ENCODE results near the gene NUDT17. TPM values are rescaled to one million over a fixed set of nuclear protein-coding genes. Genes with fewer than 3 reads are reported as not detected.

Gene NUDT17
- total and polyA plus RNA-seq, 7 donors: 1.4 to 2.9 (median 1.8) TPM

DNA sequence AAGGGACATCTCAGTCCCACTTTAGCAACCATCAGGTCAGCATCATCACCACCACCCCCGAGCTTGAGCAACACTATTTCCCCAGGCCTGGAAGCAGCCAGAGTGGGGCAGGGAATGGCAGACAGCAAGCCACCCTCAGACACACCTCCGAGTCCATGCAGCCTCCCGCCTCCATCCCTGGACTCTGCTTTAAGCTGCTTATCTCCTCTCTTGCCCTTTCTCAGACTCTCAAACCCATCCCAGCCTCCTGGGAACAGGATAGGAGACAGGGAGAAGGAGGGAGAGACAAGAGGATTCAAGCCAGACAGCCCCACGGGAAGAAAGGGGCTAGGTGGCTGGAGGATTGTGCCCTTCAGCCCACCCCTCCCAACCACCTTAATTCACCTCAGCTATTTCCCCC is 11.7 kb downstream of the NUDT17 start:
- 76 to 78% (median 77%) methylated on average over 3 to 4 of the region's 4 CpGs for WGBS, 3 donors
- peaks cover 5% of the 10 kb centered on the region for H3K4me1 ChIP-seq
- intact Hi-C loops (cut with DNase I): loop anchor here in 1 of 2 donors (5.0 kb wide), 1 partner anchor 105 kb away; the partner anchor contains the start of genes ANKRD34A and POLR3GL
- no peak overlapping the region for H3K27ac ChIP-seq
- peaks cover 5 to 50% of the 10 kb centered on the region in 2 donors for H3K36me3 ChIP-seq (ENCODE audit: insufficient read depth in 1 of 2, low read depth in 1 of 2)
- DNase-seq (no peak), ATAC-seq (no peak)
- no peaks in the 10 kb centered on the region for H3K9me3 ChIP-seq
- no peaks in the 10 kb centered on the region for H3K27me3 ChIP-seq (ENCODE audit: insufficient read depth in 3 of 3, low read length in 2 of 3)
- TF ChIP-seq, protein P1, sequence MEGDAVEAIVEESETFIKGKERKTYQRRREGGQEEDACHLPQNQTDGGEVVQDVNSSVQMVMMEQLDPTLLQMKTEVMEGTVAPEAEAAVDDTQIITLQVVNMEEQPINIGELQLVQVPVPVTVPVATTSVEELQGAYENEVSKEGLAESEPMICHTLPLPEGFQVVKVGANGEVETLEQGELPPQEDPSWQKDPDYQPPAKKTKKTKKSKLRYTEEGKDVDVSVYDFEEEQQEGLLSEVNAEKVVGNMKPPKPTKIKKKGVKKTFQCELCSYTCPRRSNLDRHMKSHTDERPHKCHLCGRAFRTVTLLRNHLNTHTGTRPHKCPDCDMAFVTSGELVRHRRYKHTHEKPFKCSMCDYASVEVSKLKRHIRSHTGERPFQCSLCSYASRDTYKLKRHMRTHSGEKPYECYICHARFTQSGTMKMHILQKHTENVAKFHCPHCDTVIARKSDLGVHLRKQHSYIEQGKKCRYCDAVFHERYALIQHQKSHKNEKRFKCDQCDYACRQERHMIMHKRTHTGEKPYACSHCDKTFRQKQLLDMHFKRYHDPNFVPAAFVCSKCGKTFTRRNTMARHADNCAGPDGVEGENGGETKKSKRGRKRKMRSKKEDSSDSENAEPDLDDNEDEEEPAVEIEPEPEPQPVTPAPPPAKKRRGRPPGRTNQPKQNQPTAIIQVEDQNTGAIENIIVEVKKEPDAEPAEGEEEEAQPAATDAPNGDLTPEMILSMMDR (IDR thresholded peaks at IDR 0.05): no peak
- peak overlapping the region; percentile 81 for H3K4me3 ChIP-seq

DNA sequence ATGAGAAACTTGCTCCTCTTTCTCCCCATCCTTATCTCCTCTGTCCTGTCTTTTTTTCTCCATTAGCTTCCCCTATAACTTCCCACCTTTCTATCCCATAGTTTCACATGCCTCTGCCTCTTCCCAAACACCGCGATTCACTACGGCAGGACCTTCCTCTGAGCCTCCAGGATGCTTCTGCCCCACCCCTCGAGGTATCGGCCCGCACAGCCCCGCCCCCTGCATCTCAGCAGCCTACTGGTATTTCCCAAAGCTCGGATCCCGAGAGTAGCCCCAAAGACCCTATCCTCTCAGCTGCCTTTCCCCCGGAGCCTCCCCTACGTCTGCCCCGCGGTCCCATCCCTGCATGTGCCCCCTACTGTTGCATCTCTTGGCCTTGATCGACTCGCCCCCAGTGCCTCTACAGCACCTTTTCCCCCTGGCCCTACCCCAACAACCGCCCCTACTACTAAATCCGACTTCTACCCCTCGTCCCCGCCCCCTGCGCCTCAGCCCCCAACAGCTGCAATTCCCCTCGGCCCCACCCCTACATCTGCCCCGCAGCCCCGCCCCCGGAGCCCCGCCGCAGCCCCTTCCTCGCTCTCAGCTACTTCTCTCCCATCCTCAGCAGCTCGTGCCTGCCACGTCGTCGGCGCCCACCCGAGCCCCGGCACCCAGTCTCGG is 12.9 kb downstream of the NUDT17 start:
- 0 to 1% (median 1%) methylated on average over 25 to 35 of the region's 35 CpGs for WGBS, 3 donors

DNA sequence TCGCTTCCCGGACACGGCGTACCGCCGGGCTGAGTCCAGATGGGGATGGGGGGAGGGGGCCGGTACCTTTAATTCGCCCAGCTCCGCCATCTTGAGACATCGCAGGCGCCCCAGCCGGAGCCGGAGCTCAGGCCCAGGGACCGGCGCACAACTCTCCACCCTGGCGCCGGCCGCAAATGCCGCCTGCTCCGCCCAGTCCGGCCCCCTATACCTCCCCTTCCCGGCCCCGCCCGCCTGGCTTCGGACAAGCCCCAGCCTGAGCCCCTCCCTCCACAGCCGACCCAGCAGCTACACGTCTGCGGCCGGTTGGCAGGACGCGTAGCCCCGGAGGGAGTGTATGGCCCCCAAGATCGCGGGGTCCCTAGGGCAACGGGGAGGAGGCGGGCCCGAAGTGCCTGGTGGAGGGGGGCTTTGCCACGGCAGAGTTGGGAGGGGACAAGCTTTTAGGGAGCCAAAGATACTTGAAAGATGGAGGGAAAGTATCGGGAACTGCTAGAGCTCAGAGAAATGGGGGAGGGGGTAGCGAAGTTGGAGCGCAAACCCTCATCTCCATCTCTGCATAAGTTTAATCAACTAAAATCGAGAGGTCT is 13.6 kb downstream of the NUDT17 start, which contains the start of gene PIAS3:
PIAS3 (minus strand) TSS at position 181 of the 590 bp plus-strand sequence; CDS start at position 90, 91 bp downstream.
- no peaks in the 10 kb centered on the region for H3K27me3 ChIP-seq (ENCODE audit: insufficient read depth in 3 of 3, low read length in 2 of 3)
- ATAC-seq (peak; percentile 92 to 95 (median 94)), DNase-seq (peak; percentile 97 to 98)
- H3K36me3 ChIP-seq (ENCODE audit: insufficient read depth in 1 of 2, low read depth in 1 of 2): peaks cover 5 to 32% of the 10 kb centered on the region in 2 donors
- WGBS, 3 donors: 0% methylated on average over 29 to 42 of the region's 42 CpGs
- TF ChIP-seq, protein P1 (IDR thresholded peaks at IDR 0.05): no peak
- no peaks in the 10 kb centered on the region for H3K9me3 ChIP-seq
- peaks cover 5% of the 10 kb centered on the region for H3K4me1 ChIP-seq
- H3K27ac ChIP-seq: peak within 1 kb of the TSS; percentile 88
- intact Hi-C loops (cut with DNase I): loop anchor here in 1 of 2 donors (5.0 kb wide), 1 partner anchor 103 kb away; the partner anchor contains the start of genes ANKRD34A and POLR3GL
- peak within 1 kb of the TSS; percentile 81 for H3K4me3 ChIP-seq

More for the DNA sequence above, 12.9 kb downstream of the NUDT17 start:
- H3K4me3 ChIP-seq: peak overlapping the region; percentile 81
- peak in 1 of 2 donors; percentile 67 for DNase-seq
- H3K4me1 ChIP-seq: peaks cover 5% of the 10 kb centered on the region
- peak; percentile 5 to 32 (median 17) for ATAC-seq
- H3K27ac ChIP-seq: peak overlapping the region; percentile 88
- peaks cover 5 to 38% of the 10 kb centered on the region in 2 donors for H3K36me3 ChIP-seq (ENCODE audit: insufficient read depth in 1 of 2, low read depth in 1 of 2)
- TF ChIP-seq, protein P1 (IDR thresholded peaks at IDR 0.05): no peak
- intact Hi-C loops (cut with DNase I): loop anchor here in 1 of 2 donors (5.0 kb wide), 1 partner anchor 104 kb away; the partner anchor contains the start of genes ANKRD34A and POLR3GL
- no peaks in the 10 kb centered on the region for H3K9me3 ChIP-seq
- no peaks in the 10 kb centered on the region for H3K27me3 ChIP-seq (ENCODE audit: insufficient read depth in 3 of 3, low read length in 2 of 3)

DNA sequence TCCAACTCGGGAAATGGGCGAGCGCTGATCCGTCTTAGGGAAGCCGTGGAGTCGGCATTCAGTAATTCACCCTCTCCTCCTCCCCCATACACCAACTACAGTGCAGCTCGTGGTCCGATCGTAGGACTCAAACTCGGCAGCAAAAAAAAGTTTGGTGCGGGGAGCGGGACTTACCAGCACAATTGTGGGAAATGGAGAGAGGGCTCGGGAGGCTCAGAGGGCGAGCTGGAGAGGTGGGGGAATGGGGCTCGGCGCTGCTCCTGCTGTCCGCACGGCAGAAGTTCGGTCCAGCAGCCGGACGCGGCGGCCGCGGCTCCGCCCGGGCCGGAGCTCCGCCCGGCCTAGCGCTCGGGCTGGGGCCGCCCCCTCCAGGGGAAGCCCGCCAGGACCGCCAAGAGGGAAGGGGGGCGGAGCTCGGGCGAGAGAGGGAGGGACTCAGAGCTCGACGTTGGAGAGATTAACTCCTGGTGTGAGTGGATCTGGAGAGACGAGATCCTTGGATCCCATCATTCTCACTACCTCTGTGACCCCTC is 14.1 kb downstream of the NUDT17 start:
- TF ChIP-seq, protein P1 (IDR thresholded peaks at IDR 0.05): no peak
- peak; percentile 86 to 88 (median 88) for ATAC-seq
- Histone ChIP-seq H3K4me3 (peak overlapping the region; percentile 81), H3K27me3 (ENCODE audit: insufficient read depth in 3 of 3, low read length in 2 of 3) (no peaks in the 10 kb centered on the region), H3K4me1 (peaks cover 5% of the 10 kb centered on the region), H3K27ac (peak overlapping the region; percentile 88), H3K36me3 (ENCODE audit: insufficient read depth in 1 of 2, low read depth in 1 of 2) (peaks cover 5 to 30% of the 10 kb centered on the region in 2 donors), H3K9me3 (no peaks in the 10 kb centered on the region)
- intact Hi-C loops (cut with DNase I): loop anchor here in 1 of 2 donors (5.0 kb wide), 1 partner anchor 103 kb away; the partner anchor contains the start of genes ANKRD34A and POLR3GL
- peak; percentile 93 to 96 for DNase-seq
- 0% methylated on average over 33 to 41 of the region's 41 CpGs for WGBS, 3 donors

All from psoas muscle (tissue), 8 donors.